OCI-LY3 (cell line): ENCODE results near the gene MDFIC.

Experiments
- EZH2phosphoT487 ChIP-seq: fragments of 200-600 bp; shearing (Covaris generic); IDR thresholded peaks from 2 replicates; pipeline ENCODE4 v1.6.1; 2018; ENCODE audit warnings: antibody characterized with exemption, mixed run types, low read depth
- TF ChIP-seq, protein P1 (sequence below): fragments of 200-600, 300-600 bp; sonication (generic); IDR thresholded peaks from 2 replicates; pipeline ENCODE4 v1.5.1; 2014; ENCODE audit warnings: antibody characterized with exemption, low read length, low read depth

DNA sequence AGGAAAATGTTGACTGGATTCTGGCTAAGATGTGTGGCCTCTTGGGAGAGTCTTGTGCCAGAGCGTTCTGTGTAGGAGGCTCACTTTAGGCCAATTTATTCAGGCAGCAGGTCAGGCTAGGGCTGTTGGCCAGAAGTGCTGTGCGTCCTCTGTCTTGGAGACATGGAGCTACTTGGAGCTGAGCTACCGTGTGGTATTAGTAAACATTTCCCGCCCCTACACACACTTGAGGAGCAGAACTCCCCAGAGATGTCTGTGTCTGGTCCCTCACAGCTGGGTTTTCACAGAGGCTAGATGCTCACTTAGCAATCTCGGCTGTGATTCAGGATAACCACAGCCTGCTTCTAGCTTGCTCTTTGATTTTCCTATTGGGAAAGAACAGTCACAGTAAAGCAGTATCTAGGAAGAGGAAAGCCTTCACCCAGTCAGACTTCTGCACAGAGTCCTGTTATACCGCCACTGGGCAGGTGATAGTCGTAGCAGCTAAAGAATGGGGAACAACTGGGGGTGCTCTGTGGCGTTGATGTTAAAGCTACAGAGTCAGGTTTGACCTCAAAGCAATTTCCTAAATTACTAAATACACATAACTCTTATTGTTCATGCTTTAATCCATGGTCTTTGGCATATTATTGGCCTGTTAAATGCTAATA lies 86.7 kb downstream of the MDFIC start:
- TF ChIP-seq, protein P1, sequence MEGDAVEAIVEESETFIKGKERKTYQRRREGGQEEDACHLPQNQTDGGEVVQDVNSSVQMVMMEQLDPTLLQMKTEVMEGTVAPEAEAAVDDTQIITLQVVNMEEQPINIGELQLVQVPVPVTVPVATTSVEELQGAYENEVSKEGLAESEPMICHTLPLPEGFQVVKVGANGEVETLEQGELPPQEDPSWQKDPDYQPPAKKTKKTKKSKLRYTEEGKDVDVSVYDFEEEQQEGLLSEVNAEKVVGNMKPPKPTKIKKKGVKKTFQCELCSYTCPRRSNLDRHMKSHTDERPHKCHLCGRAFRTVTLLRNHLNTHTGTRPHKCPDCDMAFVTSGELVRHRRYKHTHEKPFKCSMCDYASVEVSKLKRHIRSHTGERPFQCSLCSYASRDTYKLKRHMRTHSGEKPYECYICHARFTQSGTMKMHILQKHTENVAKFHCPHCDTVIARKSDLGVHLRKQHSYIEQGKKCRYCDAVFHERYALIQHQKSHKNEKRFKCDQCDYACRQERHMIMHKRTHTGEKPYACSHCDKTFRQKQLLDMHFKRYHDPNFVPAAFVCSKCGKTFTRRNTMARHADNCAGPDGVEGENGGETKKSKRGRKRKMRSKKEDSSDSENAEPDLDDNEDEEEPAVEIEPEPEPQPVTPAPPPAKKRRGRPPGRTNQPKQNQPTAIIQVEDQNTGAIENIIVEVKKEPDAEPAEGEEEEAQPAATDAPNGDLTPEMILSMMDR, result no peak
- TF ChIP-seq EZH2phosphoT487, result no peak
